AG20443 (cell line): Measurements from ENCODE around the gene AKAP12.
"Not testable (repeated sequence)": the region's sequence is repeated elsewhere in the genome, so short reads cannot be mapped to it uniquely, and the experiment has no call there.

Source experiments
- DNase-seq: peaks from one replicate; pipeline ENCODE4 v3.0.0; 2012; ENCODE audit warnings: low spot score, mixed read lengths

The AKAP12 gene

DNA sequence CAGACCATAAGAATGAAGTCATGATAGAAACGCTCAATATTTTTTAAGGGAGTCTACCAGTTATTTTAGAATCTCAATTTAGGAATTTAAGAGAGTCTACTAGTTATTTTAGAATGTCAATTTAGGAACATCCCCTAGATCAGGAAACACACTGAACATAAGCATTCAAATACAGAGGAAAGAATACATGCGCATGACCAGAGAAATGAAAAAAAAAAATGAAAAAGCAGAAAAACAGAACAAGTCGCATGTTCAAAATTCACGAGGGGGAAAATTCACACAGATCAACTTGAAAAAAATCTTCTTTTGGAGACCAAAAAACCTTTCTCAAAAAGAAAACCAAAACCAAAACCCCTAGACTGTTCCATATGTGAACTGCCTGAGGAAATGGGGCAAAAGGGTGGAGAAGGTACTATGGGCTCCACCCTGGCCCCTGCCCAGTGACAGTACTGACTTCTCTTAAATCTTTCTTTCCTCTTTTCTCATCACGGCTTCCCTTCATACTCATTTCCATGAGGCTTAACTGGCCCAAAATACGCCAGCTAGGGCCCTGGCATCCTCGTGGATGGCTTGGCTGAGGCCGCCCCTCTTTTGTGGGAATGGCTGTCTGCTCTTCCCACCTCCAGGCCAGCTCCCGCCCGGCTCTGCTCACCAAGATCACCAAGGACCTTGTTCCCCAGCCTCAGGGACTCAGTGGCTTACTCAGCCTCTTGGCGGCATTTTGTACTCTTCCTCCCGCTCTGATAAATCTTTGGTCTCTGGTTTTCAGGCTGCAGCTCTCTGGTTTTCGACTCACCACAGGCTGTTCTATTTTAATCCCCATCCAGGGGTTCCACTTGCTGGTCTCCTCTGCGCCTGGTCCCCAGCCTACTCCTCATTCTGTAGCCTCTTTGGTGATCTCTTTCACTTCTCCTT, 140.4 kb downstream of the AKAP12 start:
- DNase-seq: no peak

DNA sequence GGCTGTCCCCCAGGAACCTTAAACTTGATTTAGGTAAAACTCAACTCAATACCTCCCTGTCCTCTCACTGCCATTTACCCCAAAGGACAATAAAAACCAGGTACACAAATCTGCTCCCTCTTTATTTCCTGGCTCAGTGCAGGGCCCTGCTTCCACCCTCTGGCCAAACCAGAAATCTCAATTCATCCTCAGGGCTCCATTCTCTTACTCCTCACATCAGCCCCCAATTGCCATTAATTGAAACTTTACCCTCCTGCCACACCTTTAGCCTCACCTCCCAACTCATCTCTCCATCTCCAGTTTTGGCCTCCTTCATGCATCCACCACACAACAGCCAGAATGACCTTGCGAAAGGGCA, 141.1 kb downstream of the AKAP12 start:
- no peak for DNase-seq

DNA sequence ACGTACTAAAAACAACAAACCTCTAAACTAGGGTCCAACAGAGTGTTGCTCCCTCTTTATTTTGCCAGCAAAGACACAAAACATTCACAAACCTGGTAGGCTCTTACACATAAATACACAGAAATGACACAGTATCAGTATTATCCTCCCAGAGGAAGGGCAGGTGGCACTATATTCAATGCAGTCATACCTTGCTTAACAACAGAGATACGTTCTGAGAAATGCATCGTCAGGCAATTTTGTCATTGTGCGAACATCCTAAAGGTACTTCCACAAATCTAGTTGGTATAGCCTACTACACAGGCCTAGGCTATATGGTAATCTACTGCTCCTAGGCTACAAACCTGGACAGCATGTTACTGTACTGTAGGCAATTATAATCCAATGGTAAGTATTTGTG, 142.0 kb downstream of the AKAP12 start:
- DNase-seq: no peak

DNA sequence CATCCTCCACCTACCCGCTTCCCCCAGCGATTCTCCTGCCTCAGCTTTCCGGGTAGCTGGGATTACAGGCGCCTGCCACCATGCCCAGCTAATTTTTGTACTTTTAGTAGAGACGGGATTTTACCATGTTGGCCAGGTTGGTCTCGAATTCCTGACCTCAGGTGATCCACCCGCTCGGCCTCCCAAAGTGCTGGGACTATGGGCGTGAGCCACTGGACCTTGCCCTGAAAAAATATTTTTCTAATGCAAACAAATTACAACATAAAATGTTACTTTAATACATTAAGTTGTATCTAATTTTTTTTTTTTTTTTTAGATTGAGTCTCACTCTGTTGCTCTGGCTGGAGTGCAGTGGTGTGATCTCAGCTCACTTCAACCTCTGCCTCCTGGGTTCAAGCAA, 142.9 kb downstream of the AKAP12 start:
- not testable (repeated sequence) for DNase-seq

DNA sequence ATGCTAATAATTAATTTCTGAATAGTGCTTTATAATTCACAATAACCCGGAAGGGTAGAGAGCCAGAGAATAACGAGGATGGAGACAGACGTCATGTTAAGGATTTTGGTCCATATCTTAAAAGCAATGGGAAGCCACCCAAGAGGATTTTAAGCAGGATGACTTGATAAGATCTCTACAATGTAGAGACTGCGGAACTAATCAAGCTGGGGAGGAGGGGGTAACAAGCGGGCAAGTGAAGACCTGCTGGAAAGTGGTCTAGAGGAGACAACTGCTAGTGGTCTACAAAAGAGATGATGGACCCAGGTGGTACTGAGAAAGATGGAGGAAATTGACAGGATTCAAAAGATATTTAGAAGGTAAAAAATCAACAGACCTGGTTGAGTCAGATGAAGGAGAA, 144.4 kb downstream of the AKAP12 start:
- no peak for DNase-seq

DNA sequence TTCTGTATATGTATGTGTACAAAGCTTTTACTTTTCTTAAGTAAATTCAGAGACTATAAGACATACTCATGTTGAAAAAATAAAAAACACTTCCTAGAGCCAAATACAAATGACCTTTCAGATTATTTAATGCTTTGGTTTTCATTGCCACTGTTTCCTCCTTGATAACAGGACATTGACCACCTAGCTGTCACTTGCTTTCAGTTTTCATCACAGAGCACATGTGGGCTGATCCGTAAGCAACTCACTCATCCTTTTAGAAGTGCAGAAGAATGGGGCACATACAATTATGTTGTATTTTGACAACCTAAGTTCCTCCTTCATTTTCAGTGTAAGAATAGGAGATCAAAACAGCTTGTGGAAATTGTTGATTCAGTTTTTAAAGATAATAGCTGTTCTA, 145.4 kb downstream of the AKAP12 start:
- DNase-seq: no peak

DNA sequence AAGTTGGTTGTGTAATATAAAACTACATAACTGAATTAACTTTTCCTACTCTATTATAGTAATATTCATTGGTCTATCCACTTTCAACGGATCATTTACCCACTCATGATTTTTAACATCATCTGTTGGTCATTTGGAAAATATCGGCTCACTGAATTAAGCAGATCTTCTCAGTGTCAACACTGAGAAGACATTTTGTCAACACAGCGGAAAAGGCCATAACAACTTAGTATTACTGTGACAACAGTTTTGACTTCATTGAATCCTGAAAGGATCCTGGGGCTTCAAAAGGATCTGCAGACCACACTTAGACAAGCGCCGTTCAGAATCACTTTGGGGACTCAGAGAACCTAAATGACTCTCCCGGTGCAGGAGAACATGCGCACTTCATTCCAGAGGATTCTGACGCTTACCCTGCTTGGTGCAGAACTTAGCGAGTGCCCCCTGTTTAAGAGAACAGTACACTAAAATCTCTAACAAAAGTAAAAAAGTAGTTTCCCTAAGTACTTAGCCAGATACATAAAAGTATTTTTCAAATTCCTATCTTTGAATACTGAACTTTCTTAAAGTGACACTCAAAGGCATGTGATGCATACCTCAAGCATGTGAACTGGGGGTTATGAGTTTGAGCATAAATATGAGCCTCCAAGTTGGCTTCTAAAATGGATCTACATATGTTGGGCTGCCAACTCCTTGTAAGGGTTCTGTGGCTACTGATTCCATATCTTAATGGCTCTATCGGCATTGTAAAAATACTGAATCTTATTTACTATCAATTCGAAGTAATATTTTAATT, 147.6 kb downstream of the AKAP12 start:
- peak; percentile 23 for DNase-seq

DNA sequence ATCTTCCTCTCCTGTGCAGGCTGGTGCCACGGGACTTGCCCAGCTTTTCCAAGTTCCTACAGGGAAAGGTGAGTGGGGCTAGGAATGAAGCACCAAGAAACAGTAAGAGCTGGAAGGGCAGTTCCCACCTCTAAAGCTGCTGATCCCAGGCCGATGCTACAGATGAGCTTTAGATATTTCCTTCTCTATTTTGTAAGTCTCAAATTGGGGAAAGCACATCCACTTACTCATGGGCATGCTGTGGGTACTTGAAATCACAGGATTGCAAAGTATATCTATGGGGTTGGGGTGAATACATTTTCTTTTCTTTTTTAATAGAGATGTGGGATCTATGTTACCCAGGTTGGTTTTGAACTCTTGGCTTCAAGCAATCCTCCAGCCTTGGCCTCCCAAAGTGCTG, 148.5 kb downstream of the AKAP12 start:
- DNase-seq: no peak

DNA sequence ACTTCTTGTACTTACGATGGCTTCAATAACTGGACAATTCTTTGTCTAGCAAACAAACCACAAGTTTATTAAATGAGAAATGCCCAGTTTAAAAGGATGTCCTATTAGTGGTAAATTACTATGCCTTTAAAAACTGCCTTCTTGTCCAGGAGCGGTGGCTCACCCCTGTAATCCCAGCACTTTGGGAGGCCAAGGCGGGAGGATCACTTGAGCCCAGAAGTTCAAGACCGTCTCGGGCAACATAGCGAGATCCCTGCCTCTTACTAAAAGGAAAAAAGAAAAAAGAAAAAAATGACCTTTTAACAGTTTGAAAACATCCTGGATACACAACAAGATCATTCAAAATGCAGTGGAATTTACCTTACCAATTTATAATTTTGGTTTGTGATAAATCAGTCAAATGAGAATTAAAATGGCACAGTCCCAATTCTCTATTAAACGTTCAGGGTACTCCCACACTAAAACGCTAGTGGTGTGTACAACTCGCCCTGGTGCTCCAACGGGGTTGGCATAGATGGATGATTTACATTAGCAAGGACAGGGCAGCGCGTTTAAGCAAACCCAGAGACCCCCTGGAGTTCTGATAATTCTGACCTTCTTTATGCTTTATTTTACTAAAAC, 149.3 kb downstream of the AKAP12 start:
- DNase-seq: no peak

DNA sequence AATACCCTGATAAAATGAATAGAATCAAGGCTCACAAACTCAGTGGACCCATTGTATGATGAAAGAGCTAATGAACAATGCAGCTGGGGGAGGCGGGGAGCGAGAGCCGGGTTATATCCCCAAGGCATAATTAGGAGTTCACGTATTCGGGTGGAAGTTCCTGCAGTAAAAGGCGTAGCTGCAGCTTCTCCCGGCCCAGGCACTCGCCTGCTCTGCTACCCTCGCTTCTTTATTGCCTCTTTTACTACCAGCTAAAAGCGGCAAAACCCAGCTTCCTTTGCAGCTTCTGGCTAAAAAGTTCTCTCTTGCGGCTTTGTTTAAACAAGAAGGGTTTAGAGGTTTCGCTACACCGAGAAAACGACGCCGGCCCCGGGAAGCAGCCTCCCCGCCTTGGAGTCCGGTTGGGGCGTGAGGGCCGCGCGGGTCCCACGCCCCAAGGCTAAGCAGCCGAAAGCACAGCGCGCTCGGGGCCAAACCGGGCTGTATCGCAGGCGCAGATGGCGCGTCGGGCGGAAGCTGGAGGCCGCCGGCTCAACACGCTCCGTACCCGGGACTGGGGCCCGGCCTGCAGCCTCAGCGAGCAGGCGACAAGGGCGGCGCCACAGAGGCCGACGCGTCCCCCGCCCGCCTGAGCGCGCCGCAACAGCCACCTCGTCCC, 150.0 kb downstream of the AKAP12 start:
- peak; percentile 70 for DNase-seq

DNA sequence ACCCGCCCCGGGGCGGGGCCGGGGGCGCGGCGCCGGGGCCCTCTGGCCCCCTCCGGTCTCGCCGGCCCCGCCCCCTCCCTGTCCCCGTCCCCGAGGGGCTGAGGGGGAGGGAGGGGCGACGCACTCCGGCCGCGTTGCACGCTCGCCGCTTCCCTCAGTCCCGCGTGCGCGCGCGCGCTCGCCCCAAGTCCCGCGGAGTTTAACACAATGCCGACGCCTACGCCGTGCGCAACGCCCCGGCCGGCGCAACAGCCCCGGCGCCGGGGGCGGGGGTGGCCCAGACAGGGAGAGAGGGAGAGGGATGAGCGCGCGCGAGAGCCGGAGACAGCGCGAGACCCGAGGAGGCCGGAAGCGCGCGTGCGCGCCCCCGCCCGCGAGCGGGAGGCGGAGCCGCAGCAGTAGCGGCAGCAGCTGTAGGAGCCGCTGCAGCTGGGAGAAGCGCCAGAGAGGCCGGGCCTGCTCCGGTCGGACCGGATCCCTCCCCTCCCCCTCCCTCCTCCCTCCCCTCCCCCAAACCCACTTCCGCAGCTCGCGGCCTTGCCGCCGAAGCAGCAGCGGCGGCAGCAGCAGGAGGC, 150.6 kb downstream of the AKAP12 start:
- DNase-seq: peak; percentile 98

DNA sequence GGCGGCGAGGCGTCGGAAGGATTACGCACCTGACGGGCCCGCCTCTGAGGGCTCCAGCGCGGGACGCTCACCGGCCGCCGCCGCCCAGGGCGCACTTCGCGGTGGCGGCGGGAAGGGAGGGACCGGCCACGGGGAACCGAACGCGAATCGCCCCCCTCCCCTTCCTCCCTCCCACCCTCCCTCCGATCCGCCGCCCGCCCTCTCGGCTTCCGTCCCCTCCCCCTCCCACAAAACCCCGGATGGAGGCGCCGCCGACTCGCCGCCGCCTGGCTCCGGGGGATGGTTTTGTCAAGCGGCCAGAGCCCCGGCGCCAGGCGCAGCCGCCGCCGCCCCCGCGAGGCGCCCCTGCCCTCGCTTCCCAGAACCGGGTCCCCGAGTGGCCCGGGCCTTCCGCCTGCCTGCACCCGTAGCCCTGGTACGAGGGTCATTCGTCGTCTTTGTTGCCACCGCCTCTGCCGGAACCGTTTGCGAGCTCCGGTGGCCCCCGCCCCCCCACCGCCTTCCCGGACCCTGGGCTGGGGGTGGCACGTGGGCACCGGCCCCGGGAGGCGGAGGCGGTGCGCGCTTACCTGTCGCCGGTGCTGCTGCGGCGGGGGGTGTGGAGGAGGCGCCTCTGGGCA, 151.2 kb downstream of the AKAP12 start:
- peak; percentile 80 for DNase-seq

DNA sequence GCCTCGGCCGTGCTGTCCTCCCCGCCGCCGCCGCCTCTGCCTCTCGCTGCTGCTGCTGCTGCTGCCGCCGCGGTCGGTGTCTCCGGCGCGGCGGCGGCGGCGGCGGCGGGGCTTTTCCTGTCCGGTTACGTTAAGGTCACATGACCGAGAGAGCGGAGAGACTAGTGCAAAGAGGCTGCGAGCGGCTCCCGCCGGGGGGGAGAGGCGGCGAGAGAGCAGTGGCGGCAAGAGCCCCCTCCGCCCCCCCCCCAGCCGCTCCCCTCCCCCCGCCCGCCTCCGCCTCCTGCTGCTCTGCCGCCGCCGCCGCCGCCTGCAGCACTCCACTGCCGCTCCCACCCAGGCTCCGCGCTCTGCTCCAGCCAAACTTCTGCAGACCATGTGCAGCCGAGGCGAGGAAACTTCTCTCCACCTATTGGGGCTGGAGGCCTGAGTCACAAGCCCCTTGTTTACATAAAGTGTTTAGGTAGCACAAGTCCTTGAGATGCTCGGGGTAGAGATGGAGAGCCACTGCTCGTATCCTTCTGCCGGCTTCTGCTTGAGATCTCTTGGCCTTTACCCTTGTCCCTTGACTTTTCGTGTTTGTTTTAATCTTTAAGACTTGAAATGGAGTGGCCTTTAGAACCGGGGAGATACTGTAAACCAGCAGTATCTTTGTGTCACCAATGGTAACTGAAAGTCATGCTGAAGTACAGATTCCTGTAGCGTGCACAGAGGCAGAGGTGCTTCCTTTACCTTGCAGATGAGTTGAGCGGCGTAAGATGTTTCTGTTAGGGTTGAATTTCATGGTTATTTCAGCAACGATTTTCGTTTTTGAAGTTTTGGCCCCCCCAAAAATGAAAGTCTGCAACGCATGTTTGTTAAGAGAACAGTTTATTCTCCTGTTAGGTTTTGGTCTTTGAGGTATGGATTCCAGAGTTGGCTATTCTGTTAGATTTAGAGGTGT, 152.0 kb downstream of the AKAP12 start, which contains the start of gene ZBTB2:
Gene ZBTB2, minus strand, starts transcription at position 89 of the 943 bp plus-strand sequence. CDS start 17,922 bp downstream, outside the sequence.
- peak; percentile 80 for DNase-seq

DNA sequence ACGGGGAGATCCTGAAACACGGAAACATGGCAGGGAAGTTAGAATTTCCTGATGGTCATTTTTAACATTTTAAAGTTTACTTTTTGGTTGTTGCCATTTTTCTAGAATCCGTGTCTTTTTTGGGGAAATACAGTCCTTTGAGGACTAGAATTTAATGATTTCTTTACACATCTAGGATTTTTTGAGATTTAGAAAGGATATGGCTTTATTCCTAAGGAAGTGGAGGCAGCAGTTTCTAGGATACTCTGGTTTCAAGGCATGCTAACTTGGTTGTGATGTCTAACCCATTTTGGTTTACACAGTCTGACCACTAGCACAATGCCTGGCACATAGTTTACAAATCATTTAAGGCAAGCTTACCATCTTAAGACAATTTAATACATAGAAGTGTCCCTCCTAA, 152.7 kb downstream of the AKAP12 start:
- DNase-seq: no peak

DNA sequence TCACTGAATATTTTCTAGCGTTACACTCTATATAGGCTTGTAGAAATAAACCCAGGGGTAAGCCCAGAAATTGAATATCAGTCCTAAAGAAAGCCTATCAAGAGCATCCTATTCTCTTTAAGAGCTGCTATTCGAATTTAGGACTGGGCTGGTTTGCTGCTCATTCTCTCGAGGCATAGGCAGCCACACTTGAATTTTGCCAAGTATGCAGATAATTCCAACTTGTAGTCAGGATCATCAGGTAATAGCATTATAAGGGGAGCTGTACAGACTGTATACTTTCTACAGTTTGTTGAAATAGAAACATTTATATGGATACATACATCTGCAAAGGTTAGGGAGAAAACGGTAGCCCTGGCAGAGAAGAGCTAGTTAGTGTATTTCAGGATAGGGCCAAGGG, 153.6 kb downstream of the AKAP12 start:
- no peak for DNase-seq

DNA sequence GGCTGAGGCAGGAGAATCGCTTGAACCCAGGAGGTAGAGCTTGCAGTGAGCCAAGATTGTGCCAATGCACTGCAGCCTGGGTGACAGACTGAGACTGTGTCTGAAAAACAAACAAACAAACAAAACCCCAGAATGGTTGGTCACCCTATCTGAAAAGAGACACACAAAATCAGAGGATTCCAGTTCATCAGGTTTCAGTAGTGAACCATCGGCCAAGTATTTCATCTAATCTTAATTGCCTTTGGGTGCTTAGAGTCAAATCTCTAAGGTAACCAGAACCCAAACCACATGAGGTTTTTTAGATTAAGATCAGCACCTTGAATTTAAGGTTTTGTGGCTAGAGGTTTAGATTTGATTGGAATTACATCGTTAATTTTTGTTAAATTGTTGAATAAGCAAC, 159.9 kb downstream of the AKAP12 start:
- no peak for DNase-seq

DNA sequence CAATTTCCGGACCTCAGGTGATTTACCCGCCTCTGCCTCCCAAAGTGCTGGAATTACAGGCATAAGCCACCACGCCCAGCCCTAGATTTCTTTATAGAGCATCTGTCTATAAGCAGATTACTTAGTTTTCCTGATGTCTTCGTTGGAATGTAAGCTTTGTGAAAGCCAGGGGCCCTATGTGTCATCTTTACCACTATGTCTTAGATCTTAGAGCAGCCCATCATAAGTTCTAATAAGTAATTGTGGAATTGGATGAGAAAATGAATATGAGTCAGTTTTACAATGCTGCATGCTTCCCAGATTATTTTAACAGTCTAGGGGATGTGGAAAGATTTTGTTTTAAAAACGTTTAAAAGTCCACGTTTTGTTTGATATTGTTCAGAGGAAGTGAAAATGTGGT, 160.7 kb downstream of the AKAP12 start:
- peak; percentile 38 for DNase-seq

DNA sequence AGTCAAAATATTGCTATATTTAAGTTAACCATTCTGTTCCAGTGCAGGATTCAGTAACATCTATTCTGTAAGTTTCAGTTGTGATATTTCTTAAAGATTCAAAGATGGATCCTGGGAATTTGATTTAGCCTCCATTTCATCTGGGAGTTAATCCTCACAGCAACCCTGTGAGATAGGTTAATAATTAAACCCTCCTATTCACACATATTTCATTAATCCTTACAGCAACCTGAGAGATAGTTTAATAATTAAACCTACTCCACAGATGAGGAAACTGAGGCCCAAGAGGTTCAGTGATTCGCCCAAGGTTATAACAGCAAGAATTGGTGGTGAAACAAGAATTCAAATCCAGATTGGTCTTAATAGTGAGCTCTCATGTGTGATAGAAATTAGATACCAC, 162.5 kb downstream of the AKAP12 start:
- DNase-seq: no peak

DNA sequence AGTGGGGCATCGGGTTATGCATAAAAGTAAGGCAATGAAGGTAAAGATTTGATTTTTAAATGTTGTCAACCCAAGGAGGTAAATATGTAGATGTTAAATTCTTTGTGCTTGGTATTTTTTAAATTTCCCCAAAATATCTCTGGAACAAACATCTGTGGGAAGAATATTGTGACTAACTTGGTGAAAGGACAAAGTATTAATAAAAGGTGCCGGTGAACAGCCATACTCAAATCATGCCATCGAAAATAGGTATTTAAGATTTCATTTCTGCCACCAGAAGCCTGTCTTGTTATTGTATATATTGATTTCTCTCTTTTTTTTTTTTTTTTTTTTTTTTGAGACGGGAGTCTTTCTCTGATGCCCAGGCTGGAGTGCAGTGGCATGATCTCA, 164.1 kb downstream of the AKAP12 start:
- no peak for DNase-seq
